ENCODE results near the gene PPA1.

DNA sequence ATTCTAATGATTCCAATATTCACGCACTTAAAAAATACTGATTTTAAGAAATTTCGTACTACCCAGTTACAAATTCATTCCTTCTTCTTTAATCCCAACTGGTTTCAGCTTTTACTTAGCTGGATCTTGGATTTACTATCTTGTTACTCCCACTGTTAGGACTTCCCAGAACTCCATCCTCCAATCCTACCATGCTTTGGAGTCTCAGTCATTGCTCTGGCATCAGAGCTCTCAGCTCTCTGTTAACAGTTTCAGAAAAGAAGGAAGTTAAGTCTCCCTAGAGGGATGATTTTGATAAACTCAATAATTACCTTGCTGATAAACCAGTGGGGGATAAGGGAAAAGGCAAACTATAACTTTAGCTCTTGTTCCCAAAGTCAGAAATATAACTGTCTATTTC is 9.5 kb downstream of the PPA1 start:
- TF ChIP-seq, protein P1, sequence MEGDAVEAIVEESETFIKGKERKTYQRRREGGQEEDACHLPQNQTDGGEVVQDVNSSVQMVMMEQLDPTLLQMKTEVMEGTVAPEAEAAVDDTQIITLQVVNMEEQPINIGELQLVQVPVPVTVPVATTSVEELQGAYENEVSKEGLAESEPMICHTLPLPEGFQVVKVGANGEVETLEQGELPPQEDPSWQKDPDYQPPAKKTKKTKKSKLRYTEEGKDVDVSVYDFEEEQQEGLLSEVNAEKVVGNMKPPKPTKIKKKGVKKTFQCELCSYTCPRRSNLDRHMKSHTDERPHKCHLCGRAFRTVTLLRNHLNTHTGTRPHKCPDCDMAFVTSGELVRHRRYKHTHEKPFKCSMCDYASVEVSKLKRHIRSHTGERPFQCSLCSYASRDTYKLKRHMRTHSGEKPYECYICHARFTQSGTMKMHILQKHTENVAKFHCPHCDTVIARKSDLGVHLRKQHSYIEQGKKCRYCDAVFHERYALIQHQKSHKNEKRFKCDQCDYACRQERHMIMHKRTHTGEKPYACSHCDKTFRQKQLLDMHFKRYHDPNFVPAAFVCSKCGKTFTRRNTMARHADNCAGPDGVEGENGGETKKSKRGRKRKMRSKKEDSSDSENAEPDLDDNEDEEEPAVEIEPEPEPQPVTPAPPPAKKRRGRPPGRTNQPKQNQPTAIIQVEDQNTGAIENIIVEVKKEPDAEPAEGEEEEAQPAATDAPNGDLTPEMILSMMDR (IDR thresholded peaks at IDR 0.05): no peak
- no peak for TF ChIP-seq POLR2A (IDR thresholded peaks at IDR 0.05)
